GM10847 (cell line): ENCODE data around the gene HORMAD2.

ENCODE experiments used
- POLR2A ChIP-seq: IDR thresholded peaks from 2 replicates; pipeline ENCODE4 v1.6.1; 2011; ENCODE audit not compliant: insufficient read length; ENCODE audit errors: extremely low read depth

HORMAD2 gene

DNA sequence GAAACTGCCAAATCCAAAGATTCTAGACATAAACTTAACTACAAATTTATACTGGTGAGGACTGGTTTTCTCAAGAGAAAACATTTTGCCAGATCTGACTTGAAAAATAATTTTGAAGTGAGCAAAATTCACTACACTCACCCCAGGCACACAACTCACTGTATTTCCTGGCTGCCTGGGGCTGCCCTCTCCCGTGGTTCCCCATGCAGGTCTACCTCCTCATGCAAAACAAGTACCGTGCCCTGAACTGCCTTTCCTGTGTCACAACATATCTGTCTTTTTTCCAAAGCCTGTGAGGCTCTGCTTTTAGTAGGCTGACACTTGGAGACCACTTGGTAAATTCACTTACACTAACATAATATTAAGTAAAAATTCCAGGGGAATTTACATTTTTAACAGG is 89.9 kb downstream of the HORMAD2 start:
- no peak for TF ChIP-seq POLR2A

DNA sequence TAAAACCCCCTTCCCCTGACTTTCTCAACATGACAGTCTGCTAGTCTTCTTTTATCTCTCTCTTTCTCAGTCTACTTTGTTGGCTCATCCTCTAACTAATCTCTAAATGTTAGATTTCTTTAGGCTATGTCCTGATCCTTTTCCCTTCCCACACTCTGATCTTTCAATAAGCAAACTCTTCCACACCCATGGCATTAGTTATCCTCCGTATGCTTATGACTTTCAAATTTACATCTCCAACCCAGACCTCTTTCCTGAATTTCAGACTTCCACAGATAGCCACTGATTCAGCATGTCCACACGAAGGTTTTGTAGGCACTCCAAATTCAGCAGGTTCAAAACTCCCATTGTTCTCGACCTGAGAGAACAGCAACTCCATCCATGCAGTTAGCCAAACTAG is 90.7 kb downstream of the HORMAD2 start:
- no peak for TF ChIP-seq POLR2A

DNA sequence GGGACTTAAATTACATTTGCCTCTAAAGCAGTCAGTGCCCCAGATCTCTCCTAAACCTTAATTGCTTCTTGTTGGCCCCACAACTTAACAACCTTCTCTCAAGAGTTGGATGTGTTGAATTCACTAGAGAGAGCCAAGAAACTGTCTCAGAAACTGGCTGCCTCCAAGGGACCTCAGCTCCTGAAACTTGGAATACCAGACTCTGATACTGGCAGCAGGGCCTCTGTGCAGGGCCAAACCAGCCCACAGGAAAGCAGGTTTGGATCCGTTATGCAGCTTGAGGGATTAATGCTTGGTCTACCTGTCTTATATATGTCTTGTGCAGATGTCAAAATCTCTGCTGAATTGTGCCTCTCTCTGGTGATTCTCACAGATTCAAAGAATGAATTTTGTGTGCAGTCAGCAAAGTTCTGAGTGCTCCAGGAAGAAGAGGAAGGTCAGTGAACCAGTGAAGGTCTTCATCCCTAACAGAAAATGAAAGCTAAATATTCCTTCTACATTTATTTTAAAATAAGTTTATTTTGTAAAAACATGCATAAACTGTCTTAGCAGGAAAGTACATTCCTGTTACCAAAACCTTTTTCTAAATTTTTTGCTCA is 95.5 kb downstream of the HORMAD2 start:
- TF ChIP-seq POLR2A, result no peak

DNA sequence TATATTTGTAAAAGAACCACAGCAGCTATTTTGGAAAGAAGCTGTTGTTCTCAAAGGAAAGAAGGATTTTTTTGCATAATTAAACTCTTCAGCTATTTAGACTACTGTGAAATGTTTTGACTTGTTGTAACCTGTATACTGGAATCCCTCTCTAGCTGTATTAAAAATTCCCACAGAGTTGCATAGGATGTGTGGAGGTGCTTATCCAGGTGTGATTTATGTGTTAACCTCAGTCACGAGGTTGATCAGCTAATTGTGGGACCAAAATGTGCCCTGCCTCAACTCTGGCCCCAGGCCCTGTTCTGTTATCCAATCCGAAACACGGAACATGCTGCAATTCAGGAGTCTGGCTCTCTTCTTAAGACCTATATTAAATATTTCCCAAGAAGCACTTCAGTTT is 96.2 kb downstream of the HORMAD2 start:
- TF ChIP-seq POLR2A, result no peak

DNA sequence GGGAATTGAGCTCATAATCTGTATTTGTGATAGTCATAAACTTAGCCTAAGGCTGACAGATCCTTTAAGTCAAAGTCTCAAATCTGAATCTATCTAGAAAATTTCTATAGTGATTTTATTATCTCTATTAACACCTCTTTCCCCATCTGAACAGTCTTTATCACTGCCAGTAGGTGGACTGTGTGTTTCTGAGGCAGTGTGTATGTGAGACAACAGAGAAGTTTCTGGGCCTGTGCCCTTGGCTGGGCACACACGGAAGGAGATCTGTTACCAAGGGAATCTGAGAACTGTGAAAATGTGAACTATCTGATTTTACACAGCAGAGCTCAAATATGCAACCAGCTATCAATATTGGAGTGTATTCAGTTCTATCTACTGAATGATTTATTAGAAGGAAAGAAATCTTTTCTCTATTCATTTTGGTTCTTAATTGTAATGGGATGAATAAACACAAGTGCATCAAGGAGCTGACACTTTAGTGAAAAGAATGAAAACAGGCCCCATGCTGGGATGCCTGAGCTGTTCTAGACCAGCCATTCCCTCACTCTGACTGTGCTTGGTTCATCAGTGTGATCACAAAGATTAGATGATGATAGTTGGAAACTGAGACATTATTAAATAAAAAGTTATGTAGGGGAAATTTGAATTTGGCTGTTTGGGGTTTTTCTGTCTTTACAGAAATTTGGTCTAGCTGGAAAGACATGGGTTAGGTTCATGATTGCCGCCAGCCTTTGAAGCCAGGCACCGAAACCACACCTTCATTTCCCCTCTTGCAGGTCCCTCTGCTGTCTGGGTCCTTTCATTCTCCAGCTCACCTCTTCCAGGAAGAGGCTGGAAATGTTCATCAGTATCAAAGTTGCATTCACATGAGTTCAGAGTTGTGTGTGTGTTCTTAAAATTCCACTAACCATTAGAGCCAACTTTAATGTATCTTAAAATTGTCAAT is 98.2 kb downstream of the HORMAD2 start:
- TF ChIP-seq POLR2A, result no peak

DNA sequence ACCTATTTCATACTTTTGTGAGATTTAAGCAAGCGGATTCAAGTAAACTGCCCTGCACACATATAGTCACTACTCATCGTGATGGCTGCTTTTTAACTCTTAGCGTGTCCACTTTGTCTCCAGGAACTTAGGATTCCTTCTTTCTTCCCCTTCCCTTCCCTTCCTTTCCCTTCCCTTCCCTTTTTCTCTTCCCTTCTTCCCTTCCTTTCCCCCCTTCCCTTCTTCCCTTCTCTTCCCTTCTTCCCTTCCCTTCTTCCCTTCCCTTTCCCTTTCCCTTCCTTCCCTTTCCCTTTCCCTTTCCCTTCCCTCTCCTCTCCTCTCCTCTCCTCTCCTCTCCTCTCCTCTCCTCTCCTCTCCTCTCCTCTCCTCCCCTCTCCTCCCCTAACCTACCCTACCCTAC is 100.4 kb downstream of the HORMAD2 start:
- TF ChIP-seq POLR2A, result no peak

DNA sequence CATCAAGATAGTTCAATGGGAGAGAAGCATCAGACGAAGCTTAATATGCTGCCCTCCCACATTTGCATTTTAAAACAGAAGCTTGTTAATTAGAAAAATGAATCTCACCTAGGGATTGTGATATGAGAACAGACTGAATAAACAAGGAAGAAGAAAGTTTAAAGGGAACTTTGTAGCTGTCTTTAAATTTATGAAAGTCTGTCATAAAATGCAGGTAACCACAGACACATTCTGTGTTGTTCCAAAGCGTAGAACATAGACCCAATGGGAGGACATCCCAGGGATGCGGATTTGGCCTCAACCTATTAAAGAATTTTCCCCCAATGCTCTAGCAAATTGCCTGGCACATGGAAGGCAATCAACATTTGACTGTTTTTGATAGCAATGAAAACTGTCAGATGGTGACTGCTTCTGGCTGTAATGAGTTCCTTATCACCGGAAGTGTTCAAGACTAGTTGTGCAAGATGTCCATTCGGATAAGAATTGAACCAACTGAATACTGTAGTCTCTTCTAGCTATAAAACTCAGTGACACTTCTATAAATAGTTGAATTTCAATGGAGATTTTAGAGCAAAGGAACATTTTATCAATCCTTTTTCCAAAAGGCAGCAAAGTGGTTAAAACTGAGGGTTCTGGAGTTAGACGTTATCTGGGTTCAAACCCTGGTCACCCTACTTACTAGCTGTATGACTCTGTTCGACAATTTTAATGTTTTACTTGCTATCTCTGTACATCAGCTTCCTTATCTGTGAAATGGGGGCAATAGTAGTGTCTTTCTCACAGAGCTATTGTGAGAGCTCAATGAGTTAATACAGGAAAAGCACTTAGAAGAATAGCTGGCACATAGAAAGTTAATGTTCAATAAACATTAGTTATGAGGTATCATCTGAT is 101.4 kb downstream of the HORMAD2 start:
- no peak for TF ChIP-seq POLR2A

DNA sequence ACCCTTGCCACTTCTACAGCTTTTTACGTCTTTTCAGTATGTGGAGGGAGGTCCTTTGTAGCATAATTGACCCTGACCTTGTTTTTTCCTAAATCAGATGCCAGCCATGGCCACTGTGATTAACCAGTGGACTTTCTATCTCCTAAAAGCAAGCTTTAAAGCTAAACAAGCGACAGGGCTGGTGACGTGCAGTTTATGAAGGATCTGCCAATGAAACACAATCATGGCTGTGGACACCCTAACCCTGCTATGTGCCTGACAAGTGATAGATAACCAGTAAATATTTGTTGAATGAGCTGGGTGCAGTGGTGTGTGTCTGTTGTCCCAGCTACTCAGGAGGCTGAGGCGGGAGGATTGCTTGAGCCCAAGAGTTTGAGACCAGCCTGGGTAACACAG is 102.1 kb downstream of the HORMAD2 start:
- no peak for TF ChIP-seq POLR2A

DNA sequence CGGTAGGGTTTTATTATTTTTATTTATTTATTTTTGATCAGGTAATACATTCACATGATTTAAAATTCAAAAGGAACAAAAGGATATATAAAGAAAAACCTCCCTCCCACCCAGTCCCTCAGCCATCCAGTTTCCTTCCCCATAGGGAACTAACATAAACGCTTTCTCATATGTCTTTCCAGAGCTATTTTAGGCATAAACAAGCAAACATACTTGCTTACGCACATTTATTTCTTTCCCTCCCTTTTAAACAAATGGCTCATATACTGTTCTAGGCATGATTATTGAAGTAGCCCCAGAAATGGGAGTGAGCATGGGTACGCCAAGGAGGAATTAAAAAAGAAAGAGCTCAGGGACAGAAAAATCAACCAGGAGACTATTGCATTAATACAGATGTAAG is 102.6 kb downstream of the HORMAD2 start:
- TF ChIP-seq POLR2A, result no peak

DNA sequence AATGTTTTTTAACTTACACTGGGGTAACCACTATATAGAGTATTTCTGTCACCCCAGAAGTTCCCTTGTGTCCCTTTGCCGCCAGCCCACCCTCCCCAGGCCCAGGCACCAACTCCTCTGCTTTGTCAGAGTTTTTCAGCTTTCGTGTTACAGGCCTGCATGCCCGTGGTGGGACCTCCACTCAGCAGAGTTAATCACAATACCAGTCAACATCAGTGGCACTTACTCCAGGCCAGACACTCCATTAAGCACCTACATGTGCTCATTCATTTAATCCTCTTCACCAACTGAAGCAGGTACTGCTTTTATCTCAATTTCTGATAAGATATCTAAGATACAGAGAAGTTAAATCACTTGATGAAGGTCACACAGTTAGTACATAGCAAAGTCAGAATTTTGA is 103.0 kb downstream of the HORMAD2 start:
- TF ChIP-seq POLR2A, result no peak

DNA sequence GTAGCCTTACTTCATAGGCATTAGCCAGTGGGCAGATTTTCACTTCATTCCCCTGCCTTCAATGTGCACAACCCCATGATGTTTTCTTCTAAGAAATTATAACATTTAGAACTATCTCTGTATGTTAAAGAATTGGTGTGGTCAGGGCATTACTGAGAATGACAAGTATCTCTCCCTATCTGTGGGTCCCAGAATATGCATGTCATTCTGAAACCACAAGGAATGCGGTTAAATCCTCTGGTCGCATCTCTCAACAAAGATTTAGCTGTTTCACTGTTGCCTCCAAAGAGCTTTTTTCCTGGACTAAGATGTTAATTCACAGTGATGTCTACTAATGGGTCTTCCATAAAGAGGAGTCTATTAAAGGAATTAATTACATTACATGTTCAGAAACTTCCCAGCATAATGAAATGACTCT is 103.6 kb downstream of the HORMAD2 start:
- no peak for TF ChIP-seq POLR2A

DNA sequence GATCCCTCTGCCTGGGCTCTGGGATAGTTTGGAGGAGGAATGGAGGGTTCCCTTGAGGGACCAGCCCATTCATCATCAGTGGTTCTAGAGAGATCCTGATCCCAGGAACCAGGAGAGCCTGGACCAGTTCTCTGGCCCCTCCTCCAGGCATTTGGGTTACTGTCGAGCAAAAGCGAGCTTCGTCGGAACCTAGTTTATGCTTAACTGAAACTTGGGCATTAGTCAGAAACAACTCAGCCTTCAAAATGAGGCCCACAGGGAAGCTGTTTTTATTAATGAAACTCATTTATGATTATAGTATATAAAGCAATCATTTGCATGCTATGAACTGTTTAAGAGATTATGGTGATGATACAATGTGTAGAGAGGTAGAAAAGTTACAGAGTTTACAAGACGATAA is 104.9 kb downstream of the HORMAD2 start:
- TF ChIP-seq POLR2A, result no peak

DNA sequence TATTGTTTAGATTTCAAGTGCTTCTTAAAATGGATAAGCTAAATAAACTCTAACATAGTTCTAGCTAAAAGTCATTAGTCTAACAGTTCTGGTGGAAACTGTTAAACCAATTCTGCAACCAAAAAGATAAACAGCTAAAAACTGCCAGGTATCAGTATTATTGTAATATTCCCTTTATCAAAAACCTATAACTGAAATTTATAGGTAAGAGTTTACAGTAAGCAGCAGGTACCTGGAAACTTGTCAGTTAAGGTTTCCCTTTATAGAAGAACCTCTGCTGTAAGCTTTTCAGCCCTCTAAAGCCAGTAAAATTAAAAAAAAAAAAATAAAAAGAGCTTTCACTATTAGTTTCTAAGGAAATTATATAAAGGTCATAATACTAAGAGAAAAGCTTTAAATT is 105.3 kb downstream of the HORMAD2 start:
- TF ChIP-seq POLR2A, result no peak

DNA sequence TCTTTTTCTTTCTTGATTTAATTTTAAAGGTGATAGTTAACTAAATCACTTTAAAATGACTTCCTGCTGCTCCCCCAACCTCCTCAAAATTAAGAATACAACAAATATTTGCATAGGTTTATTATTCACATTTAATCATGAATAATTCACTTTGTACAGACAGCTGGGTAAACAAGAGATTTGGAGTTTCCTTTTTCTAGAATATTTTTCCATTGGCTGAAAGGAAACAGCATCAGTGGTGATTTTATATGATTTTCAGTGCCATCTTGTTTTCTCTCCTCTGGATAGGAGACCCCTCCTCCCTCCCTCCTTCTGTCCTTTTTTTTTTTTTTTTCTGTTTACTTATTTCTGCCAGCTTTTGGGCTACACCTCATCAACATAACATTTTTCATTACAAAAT is 105.8 kb downstream of the HORMAD2 start:
- TF ChIP-seq POLR2A, result no peak

DNA sequence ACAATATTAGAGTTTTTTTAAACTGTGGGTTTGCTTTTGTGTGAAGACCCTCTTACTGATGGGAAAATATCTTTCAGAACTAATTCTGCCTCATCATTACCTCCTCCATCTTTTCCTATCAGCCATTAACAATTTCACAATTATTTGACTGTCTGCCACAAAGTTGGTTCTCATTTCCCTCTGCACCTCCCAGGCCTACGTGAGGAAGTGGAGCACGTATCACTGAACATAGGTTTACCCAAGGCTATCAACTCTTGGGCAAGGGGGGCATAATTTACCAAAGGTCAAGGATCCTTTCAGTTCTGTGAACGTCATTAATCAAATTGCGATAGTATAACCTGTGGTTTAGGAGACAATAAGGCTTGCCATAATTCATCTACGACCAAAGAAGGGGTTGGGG is 106.2 kb downstream of the HORMAD2 start:
- TF ChIP-seq POLR2A, result no peak

DNA sequence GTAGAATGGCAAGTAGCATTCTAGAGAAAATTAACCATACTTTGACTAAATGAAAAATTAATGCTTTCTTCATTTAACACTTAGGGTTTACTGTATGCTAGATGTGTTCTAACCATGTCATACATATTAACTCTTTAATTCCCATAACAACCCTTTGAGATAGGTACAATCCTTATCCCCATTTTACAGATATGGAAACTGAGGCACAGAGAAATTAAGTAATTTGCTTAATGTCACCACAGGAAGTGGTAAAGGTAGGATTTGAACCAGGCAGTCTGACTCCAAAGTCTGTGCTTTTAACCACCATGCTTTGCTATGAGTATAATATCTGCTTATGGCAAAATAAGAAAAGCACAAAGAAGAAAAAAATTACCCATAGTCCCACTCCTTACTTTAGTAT is 106.8 kb downstream of the HORMAD2 start:
- TF ChIP-seq POLR2A, result no peak
